BLaER1 (cell line): ENCODE measurements around the gene NR3C1.
A peak's percentile ranks its signal among the peaks of the same experiment; 100 is the strongest.

Experiments
- H3K27ac ChIP-seq: shearing (Covaris generic); formaldehyde crosslinking; 2 replicates; pipeline ENCODE4 v1.8.1; 2022
- H3K27me3 ChIP-seq: shearing (Covaris generic); formaldehyde crosslinking; 2 replicates; pipeline ENCODE4 v1.8.1; 2022
- H3K36me3 ChIP-seq: shearing (Covaris generic); formaldehyde crosslinking; 2 replicates; pipeline ENCODE4 v1.8.1; 2022
- H3K4me1 ChIP-seq: shearing (Covaris generic); formaldehyde crosslinking; 2 replicates; pipeline ENCODE4 v1.8.1; 2022
- H3K4me2 ChIP-seq: shearing (Covaris generic); formaldehyde crosslinking; 2 replicates; pipeline ENCODE4 v1.8.1; 2022
- H3K4me3 ChIP-seq: shearing (Covaris generic); formaldehyde crosslinking; 2 replicates; pipeline ENCODE4 v1.8.1; 2022
- H3K9ac ChIP-seq: shearing (Covaris generic); formaldehyde crosslinking; 2 replicates; pipeline ENCODE4 v1.8.1; 2022
- H3K9me3 ChIP-seq: shearing (Covaris generic); formaldehyde crosslinking; 2 replicates; pipeline ENCODE4 v1.8.1; 2022
- H4K20me1 ChIP-seq: shearing (Covaris generic); formaldehyde crosslinking; 2 replicates; pipeline ENCODE4 v1.8.1; 2022
- Cebpa-rat ChIP-seq: shearing (Covaris generic); IDR thresholded peaks from 2 replicates; pipeline ENCODE4 v1.8.1; 2022

NR3C1 gene

GRCh38 chr5:143373076-143373475 is 30.4 kb downstream of the NR3C1 start:
- TF ChIP-seq Cebpa-rat, result no peak

GRCh38 chr5:143372187-143372829 is 31.2 kb downstream of the NR3C1 start:
- no peak for TF ChIP-seq Cebpa-rat
- no peak overlapping the region for H3K4me3 ChIP-seq
- H3K4me1 ChIP-seq, result no peaks in the 10 kb centered on the region
- no peak overlapping the region for H3K27ac ChIP-seq
- peaks cover 65% of the 10 kb centered on the region for H3K36me3 ChIP-seq
- H3K4me2 ChIP-seq, result no peak overlapping the region
- no peaks in the 10 kb centered on the region for H3K27me3 ChIP-seq
- H3K9me3 ChIP-seq, result peaks cover 34% of the 10 kb centered on the region
- H4K20me1 ChIP-seq, result peaks cover 100% of the 10 kb centered on the region
- no peak overlapping the region for H3K9ac ChIP-seq

More at GRCh38 chr5:143373076-143373475, 30.4 kb downstream of the NR3C1 start:
- Histone ChIP-seq H3K9ac (no peak overlapping the region), H4K20me1 (peaks cover 100% of the 10 kb centered on the region), H3K36me3 (peaks cover 73% of the 10 kb centered on the region), H3K9me3 (peaks cover 31% of the 10 kb centered on the region), H3K27ac (no peak overlapping the region), H3K27me3 (no peaks in the 10 kb centered on the region), H3K4me1 (no peaks in the 10 kb centered on the region), H3K4me2 (no peak overlapping the region), H3K4me3 (no peak overlapping the region)

- TF ChIP-seq Cebpa-rat, result no peak
- Histone ChIP-seq H3K27me3 (no peaks in the 10 kb centered on the region), H3K4me1 (no peaks in the 10 kb centered on the region), H4K20me1 (peaks cover 100% of the 10 kb centered on the region), H3K27ac (no peak overlapping the region), H3K9ac (no peak overlapping the region), H3K4me2 (no peak overlapping the region), H3K9me3 (peaks cover 48% of the 10 kb centered on the region), H3K4me3 (no peak overlapping the region), H3K36me3 (peaks cover 61% of the 10 kb centered on the region)
These were observed 33.0 kb downstream of the NR3C1 start for GRCh38 chr5:143370440-143370839.

GRCh38 chr5:143364061-143364460 is 39.4 kb downstream of the NR3C1 start:
- peaks cover 39% of the 10 kb centered on the region for H3K36me3 ChIP-seq
- H3K9ac ChIP-seq, result no peak overlapping the region
- H3K4me2 ChIP-seq, result no peak overlapping the region
- peaks cover 100% of the 10 kb centered on the region for H4K20me1 ChIP-seq
- H3K27me3 ChIP-seq, result no peaks in the 10 kb centered on the region
- H3K4me1 ChIP-seq, result peaks cover 41% of the 10 kb centered on the region
- no peak overlapping the region for H3K4me3 ChIP-seq
- H3K27ac ChIP-seq, result no peak overlapping the region
- TF ChIP-seq Cebpa-rat, result no peak
- peaks cover 43% of the 10 kb centered on the region for H3K9me3 ChIP-seq

GRCh38 chr5:143362664-143363227 is 40.7 kb downstream of the NR3C1 start:
- Histone ChIP-seq H3K4me2 (peak overlapping the region; percentile 54; the same call in 1 of the 2 replicates), H3K4me3 (no peak overlapping the region), H3K36me3 (peaks cover 32% of the 10 kb centered on the region), H3K27me3 (no peaks in the 10 kb centered on the region), H4K20me1 (peaks cover 100% of the 10 kb centered on the region), H3K4me1 (peaks cover 41% of the 10 kb centered on the region), H3K9me3 (peaks cover 34% of the 10 kb centered on the region), H3K27ac (no peak overlapping the region), H3K9ac (no peak overlapping the region)
- TF ChIP-seq Cebpa-rat, result no peak

- Histone ChIP-seq H3K27ac (no peak overlapping the region), H3K36me3 (peaks cover 32% of the 10 kb centered on the region), H3K9me3 (peaks cover 27% of the 10 kb centered on the region), H3K9ac (no peak overlapping the region), H3K4me1 (peaks cover 41% of the 10 kb centered on the region), H3K4me2 (peak overlapping the region; percentile 54), H4K20me1 (peaks cover 100% of the 10 kb centered on the region), H3K27me3 (no peaks in the 10 kb centered on the region), H3K4me3 (no peak overlapping the region)
- no peak for TF ChIP-seq Cebpa-rat
These were observed 42.0 kb downstream of the NR3C1 start for GRCh38 chr5:143361438-143361837.

- H3K4me1 ChIP-seq, result peaks cover 41% of the 10 kb centered on the region
- peaks cover 26% of the 10 kb centered on the region for H3K36me3 ChIP-seq
- H3K9me3 ChIP-seq, result peaks cover 20% of the 10 kb centered on the region
- TF ChIP-seq Cebpa-rat, result no peak
- H3K27me3 ChIP-seq, result no peaks in the 10 kb centered on the region
- peaks cover 100% of the 10 kb centered on the region for H4K20me1 ChIP-seq
- H3K4me2 ChIP-seq, result peak overlapping the region; percentile 54
- no peak overlapping the region for H3K4me3 ChIP-seq
- H3K9ac ChIP-seq, result no peak overlapping the region
- H3K27ac ChIP-seq, result no peak overlapping the region
These were observed 42.7 kb downstream of the NR3C1 start for GRCh38 chr5:143360755-143361154.

GRCh38 chr5:143359869-143360268 is 43.6 kb downstream of the NR3C1 start:
- Histone ChIP-seq H3K9ac (no peak overlapping the region), H3K4me1 (peaks cover 41% of the 10 kb centered on the region), H3K4me2 (peak overlapping the region; percentile 54), H3K36me3 (peaks cover 21% of the 10 kb centered on the region), H3K9me3 (peaks cover 13% of the 10 kb centered on the region), H3K27ac (no peak overlapping the region), H4K20me1 (peaks cover 100% of the 10 kb centered on the region), H3K27me3 (no peaks in the 10 kb centered on the region), H3K4me3 (no peak overlapping the region)
- TF ChIP-seq Cebpa-rat, result no peak

- Histone ChIP-seq H3K27me3 (no peaks in the 10 kb centered on the region), H3K27ac (no peak overlapping the region), H3K4me3 (no peak overlapping the region), H3K4me1 (peaks cover 41% of the 10 kb centered on the region), H3K4me2 (no peak overlapping the region), H3K9me3 (peaks cover 16% of the 10 kb centered on the region; the same call in 1 of the 2 replicates), H4K20me1 (peaks cover 100% of the 10 kb centered on the region), H3K9ac (no peak overlapping the region), H3K36me3 (peaks cover 23% of the 10 kb centered on the region)
- no peak for TF ChIP-seq Cebpa-rat
These were observed 46.5 kb downstream of the NR3C1 start for GRCh38 chr5:143356855-143357583.

GRCh38 chr5:143355710-143356109 is 47.8 kb downstream of the NR3C1 start:
- Histone ChIP-seq H3K27ac (no peak overlapping the region), H3K9me3 (peaks cover 16% of the 10 kb centered on the region; the same call in 1 of the 2 replicates), H3K4me1 (peaks cover 27% of the 10 kb centered on the region), H4K20me1 (peaks cover 100% of the 10 kb centered on the region), H3K4me3 (no peak overlapping the region), H3K36me3 (peaks cover 27% of the 10 kb centered on the region), H3K9ac (no peak overlapping the region), H3K27me3 (no peaks in the 10 kb centered on the region), H3K4me2 (no peak overlapping the region)
- no peak for TF ChIP-seq Cebpa-rat
